ENCODE data around the gene GLT6D1. TPM values are rescaled to one million over a fixed set of nuclear protein-coding genes. Genes with fewer than 3 reads are reported as not detected.

The GLT6D1 gene
- total and polyA plus RNA-seq, 2 of the 8 experiments (the other 6 are each of a cell fraction or from before 2014, with no cell fraction given), result 1.3 to 2.1 TPM

DNA sequence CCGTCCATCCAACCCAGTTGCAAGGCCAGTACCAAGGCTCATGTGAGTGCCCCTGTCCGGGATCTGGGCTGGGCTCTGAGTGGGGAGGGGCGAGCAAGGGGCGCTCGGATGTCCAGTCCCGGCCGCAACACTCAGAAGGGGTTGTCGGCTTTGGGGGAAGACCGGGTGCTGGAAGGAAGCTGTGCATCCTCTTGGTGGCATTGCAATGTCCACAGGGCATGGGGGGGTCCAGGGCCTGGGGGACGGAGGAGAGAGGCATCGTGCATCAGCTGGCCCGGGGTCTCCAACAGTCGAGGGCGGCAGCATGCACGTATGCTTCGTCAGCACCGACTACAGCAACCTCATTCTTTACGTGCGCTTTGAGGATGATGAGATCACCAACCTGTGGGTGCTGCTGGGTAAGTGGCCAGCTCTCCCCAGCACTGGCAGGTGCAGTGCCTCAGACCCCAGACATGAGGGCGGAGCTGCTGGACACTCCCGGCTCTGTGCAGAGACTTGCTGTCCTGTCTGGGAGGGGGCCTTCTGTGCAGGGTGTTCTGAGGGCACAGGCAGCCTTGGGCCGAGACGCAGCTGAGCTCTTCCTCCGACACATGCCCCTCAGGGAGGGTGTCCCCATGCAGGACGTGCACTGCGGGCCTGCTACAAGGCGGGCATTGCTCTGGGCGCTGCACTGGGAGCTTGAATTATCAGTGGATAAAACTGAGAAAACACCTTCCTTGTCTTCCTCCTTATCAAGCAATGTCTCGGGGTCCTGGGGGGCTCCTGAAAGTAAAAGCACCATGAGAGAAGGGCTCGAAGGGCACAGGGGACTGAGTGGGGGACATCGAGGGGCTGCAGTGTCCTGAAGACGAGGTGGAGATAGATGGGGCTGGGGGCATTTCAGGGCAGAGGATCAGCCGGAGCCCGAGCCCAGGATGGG is 22.5 kb downstream of the GLT6D1 start (continued):
- TF ChIP-seq ASH2L (IDR thresholded peaks at IDR 0.05; ENCODE audit: low read length) (no peak), SP4 (IDR thresholded peaks at IDR 0.05; ENCODE audit: low read length) (no peak), EP300 (IDR thresholded peaks at IDR 0.05; ENCODE audit: borderline replicate concordance in 1 of 2, low read depth in 2 of 2, low read length in 2 of 2) (no peak), SP1 (IDR thresholded peaks at IDR 0.05; ENCODE audit: low read depth, low read length) (no peak), ZNF274 (IDR thresholded peaks at IDR 0.05; ENCODE audit: borderline replicate concordance, extremely low read depth, low read length) (no peak), EGR1 (IDR thresholded peaks at IDR 0.05; ENCODE audit: borderline replicate concordance, low read depth, low read length) (no peak), POLR2A (IDR thresholded peaks at IDR 0.05; ENCODE audit: control extremely low read depth in 1 of 2, low read depth in 2 of 2, low read length in 2 of 2) (no peak)
- TF ChIP-seq, protein P1, sequence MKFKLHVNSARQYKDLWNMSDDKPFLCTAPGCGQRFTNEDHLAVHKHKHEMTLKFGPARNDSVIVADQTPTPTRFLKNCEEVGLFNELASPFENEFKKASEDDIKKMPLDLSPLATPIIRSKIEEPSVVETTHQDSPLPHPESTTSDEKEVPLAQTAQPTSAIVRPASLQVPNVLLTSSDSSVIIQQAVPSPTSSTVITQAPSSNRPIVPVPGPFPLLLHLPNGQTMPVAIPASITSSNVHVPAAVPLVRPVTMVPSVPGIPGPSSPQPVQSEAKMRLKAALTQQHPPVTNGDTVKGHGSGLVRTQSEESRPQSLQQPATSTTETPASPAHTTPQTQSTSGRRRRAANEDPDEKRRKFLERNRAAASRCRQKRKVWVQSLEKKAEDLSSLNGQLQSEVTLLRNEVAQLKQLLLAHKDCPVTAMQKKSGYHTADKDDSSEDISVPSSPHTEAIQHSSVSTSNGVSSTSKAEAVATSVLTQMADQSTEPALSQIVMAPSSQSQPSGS (IDR thresholded peaks at IDR 0.05; ENCODE audit: low read length), result no peak
- TF ChIP-seq, protein P2, sequence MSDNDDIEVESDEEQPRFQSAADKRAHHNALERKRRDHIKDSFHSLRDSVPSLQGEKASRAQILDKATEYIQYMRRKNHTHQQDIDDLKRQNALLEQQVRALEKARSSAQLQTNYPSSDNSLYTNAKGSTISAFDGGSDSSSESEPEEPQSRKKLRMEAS (IDR thresholded peaks at IDR 0.05), result no peak

Data from H1 (cell line).